Jurkat, Clone E6-1 (cell line): ENCODE data around the gene ZNF500.
"Not testable (repeated sequence)": the region's sequence is repeated elsewhere in the genome, so short reads cannot be mapped to it uniquely, and the experiment has no call there.

Experiments
- DNase-seq: peaks from one replicate; pipeline ENCODE4 v3.0.0-alpha.2; 2011; ENCODE audit warnings: low read depth, low spot score
- H3K4me3 ChIP-seq: 2 replicates; pipeline ENCODE4 v1.5.1; 2011; ENCODE audit warnings: mild to moderate bottlenecking, low read length, control low read depth, moderate library complexity

The ZNF500 gene

DNA sequence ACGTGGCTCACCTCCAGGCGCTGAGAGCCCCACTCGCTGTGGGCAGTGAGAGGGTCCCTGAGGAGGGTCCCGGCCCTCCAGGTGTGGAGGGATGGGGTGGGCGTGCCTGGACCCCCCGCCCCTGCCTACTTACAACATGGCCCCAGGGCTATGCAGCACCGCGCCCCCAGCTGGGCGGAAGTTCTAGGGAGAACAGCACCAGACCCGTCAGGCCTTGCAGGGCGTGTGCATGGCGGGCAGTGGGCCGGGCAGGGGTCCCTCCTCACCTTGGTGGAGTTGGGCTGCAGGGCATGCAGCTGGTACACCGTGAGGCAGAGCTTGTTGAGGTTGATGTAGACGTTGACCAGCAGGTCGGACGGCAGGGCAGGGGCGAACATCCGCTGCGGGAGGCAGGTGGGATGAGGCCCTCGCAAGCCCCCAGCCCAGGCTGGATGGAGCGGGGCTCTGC lies 30.9 kb upstream of the ZNF500 start:
- no peak for DNase-seq
- no peak overlapping the region for H3K4me3 ChIP-seq

DNA sequence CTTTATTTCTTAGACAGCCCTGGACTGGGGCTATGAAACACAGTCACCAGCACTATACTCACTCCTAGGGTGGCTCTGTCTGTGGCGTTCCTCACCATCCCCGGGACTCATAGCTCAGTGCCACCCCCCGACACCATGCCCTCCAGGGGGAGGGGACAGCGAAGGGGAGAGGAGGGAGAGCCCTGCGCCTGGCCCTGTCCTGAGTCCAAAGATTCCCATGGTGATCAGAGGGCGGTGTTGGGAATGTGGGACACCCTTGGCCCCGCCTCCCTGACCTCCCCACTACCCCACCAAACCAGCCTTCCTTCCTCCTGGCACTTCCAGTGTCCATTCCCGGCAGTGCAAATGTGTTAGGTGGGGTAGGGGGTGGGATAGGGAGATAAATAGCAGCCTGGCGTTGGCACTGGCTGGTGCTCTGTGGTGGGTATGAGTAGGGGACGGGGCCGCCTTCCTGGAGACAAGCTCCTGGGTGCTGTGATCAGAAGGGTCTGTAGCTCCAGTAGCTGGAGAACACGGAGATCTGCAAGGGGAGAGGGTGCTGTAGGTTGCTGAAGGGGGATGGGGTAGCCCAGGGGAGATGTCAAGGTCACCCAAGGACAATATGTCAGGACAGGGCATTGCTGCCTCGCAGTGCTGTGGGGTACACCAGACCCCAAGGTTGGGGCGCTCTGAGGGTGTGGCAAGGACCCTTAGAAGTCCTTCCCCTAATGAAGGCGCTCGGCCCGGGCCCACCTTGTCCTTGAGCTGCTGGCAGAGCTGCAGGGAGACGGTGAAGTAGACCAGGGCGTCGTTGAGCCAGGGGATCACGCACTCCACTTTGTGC lies 30.2 kb upstream of the ZNF500 start:
- no peak for DNase-seq
- no peak overlapping the region for H3K4me3 ChIP-seq

DNA sequence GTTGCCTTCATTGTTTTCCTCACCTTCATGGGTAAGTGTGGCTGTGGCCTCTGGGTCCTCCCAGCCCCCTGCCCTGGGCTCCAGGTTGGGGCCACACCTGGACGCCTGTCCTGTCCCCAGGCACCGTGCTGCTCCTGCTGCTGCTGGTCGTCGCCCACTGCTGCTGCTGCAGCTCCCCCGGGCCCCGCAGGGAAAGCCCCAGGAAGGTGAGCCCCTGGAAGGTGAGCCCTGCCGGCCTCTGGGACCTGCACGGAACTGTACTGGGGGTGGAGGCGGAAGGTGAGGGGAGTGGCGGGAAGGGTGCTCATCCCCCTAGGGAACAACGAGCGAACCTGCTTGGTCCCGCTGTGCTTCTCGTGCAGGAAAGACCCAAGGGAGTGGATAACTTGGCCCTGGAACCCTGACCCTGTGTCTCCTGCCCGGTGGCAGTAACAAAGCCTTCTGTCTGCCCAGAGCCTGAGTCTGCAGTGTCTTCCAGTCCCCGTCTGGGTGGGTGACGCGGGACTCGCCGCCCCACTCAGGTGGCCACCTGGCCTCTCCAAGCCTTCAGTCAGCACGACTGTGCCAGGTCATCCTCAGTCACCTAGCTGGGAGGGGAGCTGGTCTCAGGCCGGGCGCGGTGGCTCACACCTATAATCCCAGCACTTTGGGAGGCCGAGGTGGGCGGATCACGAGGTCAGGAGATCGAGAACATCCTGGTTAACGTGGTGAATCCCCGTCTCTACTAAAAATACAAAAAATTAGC lies 29.0 kb upstream of the ZNF500 start:
- DNase-seq = no peak
- H3K4me3 ChIP-seq = no peak overlapping the region

DNA sequence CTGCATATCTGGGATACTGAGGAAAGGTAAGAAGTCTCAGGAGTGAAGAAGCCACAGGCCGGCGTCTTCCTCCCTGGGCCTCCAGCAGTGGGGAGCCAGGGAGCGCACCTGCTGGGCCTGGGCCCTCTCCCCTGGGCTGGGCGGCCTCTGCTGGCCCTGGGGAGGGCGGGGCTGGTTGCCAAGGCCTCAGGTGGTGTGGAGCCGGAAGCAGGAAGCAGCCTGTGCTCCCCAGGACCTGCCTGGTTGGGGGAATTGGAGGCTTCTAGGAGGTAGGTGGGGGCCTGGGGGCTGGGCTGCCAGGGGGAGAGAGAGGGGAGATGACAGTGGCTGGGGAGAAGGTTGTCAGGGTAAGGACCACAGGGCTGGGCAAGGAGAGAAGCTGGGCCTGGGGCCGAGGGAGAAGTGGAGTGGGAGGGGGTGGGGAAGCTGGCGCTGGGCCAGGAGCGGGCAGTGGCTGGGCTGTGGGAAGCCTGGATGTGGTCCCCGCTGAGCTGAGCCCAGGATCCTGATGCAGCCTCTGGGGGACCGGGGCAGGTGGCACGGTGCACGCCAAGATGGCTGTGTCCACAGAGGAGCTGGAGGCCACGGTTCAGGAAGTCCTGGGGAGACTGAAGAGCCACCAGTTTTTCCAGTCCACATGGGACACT lies 28.3 kb upstream of the ZNF500 start, which contains the start of gene SMIM22:
SMIM22 (plus strand) TSS at position 189 of the 647 bp plus-strand sequence; CDS start at position 555, 366 bp downstream.
- DNase-seq = no peak

DNA sequence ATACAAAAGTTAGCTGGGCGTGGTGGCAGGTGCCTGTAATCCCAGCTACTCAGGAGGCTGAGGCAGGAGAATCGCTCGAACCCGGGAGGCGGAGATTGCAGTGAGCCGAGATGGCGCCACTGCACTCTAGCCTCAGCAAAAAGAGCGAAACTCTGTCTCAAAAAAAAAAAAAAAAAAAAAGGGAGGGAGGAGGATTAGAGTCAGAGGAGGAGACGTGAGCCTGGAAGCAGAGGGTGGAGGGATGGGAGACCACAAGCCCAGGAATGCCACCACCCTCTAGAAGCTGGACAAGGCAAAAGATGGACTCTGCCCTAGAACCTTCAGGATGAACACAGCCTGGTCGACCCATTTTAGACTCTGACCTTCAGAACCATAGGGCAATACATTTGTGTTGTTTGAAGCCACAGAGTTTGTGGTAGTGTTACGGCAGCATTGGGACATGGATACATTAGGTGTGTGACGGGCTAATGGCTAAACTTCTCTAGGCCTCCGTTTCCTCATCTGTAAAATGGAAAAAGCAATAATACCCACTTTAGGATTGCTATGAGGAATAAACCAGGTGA lies 26.1 kb upstream of the ZNF500 start:
- DNase-seq = no peak
- H3K4me3 ChIP-seq = no peak overlapping the region

More for the DNA sequence above, 28.3 kb upstream of the ZNF500 start, which contains the start of gene SMIM22:
- no peak within 1 kb of the TSS for H3K4me3 ChIP-seq

DNA sequence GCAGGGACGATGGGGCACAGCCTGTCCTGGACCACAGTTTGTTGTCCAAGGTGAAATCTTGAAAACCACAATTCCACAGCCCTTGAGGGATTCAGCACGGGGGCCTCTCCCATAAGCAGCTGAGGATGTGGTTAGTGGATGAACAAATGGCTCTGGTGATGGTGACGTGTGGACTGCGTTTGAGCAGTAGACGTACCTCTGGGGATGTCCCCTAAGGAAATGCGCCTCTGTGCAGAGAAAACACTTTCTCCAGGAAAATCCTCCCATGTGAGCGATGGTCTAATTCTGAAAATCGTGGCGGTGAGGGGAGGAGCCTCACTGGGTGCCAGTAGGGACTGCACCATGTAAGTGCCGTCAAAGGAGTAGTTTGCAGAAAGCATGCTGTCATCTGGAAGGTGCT lies 23.9 kb upstream of the ZNF500 start:
- DNase-seq = no peak
- no peak overlapping the region for H3K4me3 ChIP-seq

DNA sequence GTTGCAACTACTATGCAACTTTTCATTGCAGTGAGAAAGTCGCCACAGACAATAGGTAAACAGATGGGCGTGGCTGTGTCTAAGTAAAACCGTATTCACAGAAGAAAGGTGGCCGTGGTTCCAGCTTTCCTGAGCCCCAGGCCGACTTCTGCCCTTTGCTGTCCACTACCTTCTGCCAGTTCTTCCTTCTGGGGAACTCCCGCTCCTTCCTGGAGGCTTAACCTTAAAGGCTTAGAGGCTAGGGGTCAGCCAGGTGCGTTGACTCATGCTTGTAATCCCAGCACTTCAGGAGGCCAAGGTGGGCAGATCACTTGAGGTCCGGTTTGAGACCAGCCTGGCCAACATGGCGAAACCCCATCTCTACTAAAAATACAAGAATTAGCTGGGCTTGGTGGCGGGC lies 23.3 kb upstream of the ZNF500 start:
- H3K4me3 ChIP-seq = no peak overlapping the region
- DNase-seq = no peak

- H3K4me3 ChIP-seq = no peak overlapping the region
- DNase-seq = no peak
Observed at GRCh38 chr16:4788910-4789309, 21.9 kb upstream of the ZNF500 start.

DNA sequence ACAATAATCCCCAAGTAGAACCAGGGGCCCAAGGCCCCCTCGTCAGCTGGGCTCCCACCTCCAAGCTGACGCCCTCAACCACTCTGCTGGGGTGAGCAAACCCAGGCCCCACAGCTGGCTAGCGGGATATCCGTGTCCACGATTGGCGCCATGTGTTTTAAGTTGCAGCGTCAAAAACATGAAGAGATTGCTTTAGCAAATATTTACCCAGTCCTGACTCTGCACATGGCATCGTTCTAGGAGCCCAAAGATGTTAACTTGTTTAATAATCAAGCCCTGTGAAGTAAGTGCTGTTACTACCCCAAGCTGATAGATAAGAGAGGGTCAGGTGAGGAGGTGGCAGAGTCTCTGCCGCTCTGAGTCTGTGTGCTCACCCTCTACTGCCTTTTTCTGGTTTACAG lies 21.5 kb upstream of the ZNF500 start:
- no peak for DNase-seq
- no peak overlapping the region for H3K4me3 ChIP-seq

DNA sequence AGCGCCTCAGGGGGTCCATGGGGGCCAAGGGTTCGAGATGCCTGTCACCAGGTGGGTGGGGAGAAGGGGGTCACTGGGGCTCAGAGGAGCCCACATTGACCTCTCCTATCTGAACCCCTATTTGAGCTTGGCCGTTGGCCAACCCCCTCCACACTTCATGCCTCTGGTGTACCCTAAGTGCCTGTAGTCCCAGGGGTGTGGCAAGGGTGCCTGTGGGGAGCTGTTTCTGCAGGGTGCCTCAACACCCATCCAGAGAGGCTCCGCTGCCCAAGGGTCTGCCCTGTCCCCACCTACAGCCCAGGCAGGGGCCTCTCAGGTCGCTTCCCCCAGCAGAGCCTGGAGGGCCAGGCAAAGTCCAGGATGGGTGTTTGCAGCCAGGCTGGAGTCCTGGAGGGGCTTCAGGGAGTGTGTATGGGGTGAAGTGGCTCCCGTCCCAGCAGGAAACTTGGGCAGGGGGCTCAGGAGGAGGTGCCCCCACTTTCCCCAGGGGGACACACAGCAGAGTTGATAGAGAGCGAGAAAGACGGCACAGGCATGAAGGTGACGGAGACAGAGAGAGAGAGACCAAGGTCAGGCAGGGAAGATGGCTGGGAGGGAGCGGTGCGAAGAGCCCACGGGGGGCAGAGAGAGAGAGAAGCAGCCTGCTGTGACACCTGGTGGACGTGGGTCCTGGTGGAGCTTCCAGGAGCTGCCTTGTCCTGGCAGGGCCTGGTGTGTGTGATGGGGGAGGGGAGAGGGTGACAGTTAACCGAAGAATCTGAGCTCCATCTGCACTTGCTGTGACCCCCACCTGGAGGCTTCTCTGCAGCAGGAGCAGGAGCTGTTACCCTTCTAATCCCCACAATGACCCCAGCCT lies 20.9 kb upstream of the ZNF500 start, which contains the start of gene SEPTIN12:
SEPTIN12 (minus strand) TSS at position 719 of the 856 bp plus-strand sequence; CDS start at position 19, 700 bp downstream.
- H3K4me3 ChIP-seq = no peak within 1 kb of the TSS
- no peak for DNase-seq

DNA sequence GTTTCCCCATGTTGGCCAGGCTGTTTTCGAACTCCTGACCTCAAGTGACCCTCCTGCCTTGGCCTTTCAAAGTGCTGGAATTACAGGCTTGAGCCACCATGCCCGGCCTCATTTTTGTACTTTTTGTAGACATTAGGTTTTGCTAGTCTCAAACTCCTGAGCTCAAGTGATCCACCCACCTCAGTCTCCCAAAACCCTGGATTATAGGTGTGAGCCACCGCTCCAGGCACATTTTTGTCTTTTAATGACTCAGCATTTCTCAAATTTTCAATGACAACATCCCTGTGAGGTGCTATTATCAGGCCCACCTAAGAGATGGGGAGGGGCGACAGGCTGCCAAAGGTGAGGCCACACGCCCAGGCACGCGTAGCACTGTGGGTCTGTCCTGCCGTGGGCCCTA lies 20.1 kb upstream of the ZNF500 start:
- no peak overlapping the region for H3K4me3 ChIP-seq
- DNase-seq = no peak

- no peak overlapping the region for H3K4me3 ChIP-seq
- DNase-seq = no peak
Observed at GRCh38 chr16:4785758-4786433, 18.9 kb upstream of the ZNF500 start.

- not testable (repeated sequence) for H3K4me3 ChIP-seq, DNase-seq
Observed at GRCh38 chr16:4784444-4784987, 17.6 kb upstream of the ZNF500 start.

DNA sequence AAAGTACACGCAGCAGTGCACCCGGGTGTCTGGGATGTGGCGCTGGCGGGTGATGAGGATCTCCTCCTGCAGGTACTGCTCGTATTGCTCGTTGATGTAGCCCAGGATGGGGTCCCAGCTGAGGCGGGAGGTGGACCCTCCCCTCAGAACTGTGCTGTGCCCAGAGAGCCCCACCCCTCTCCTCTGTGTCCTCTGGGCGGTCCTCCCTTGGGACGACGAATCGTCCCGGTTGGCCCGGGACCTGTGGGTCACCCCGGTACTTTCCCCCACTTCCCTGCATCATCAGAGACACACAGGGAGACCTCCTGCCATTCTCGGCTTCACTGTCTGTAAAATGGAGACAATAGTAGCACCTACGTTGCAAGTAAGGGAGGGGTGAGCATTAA lies 17.0 kb upstream of the ZNF500 start:
- no peak overlapping the region for H3K4me3 ChIP-seq
- no peak for DNase-seq

DNA sequence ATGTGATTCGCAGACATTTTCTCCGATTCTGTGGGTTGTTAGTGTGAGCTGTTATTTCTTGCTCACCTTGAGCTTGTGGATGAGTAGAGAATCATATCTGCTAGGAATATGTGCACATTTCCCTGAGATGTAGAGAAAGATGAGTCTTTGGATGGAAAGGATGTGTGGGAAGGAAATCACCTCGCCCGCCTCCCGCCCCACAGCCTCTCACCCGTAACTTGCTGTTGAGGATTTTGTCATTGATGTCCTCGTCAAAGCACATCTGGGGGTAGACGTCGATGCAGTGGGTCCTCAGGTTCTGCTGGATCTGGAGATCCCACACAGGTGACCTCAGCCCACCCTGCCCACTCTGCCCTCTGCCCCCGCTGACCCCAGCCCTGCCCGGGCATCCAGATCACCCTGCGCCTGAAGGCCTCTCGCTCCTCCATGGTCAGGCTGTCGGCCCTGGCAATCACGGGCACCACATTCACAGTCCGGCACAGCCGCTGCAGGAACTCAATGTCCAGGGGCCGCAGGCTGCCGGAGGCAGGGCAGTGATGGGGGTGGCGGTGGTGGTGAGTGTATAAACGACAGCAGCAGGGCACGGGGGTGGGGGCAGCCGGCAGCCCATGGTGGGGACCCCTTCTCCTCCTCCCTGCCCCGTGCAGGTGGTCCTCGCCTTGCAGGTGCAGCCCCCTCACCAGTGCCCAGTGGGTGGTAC lies 16.4 kb upstream of the ZNF500 start:
- no peak for DNase-seq
- no peak overlapping the region for H3K4me3 ChIP-seq

- no peak for DNase-seq
- H3K4me3 ChIP-seq = no peak overlapping the region
Observed at GRCh38 chr16:4780235-4780634, 13.3 kb upstream of the ZNF500 start.

- DNase-seq = no peak
- no peak overlapping the region for H3K4me3 ChIP-seq
Observed at GRCh38 chr16:4778050-4778392, 11.1 kb upstream of the ZNF500 start.
